GM21786 (cell line): ENCODE measurements around the gene AUTS2.
"Not testable (repeated sequence)": the region's sequence is repeated elsewhere in the genome, so short reads cannot be mapped to it uniquely, and the experiment has no call there.

Experiments
- ATAC-seq: cut with Tn5 transposase; IDR thresholded peaks from one replicate; pipeline ENCODE4 v1.9.1; 2021; ENCODE audit not compliant: unreplicated experiment

AUTS2 gene

DNA sequence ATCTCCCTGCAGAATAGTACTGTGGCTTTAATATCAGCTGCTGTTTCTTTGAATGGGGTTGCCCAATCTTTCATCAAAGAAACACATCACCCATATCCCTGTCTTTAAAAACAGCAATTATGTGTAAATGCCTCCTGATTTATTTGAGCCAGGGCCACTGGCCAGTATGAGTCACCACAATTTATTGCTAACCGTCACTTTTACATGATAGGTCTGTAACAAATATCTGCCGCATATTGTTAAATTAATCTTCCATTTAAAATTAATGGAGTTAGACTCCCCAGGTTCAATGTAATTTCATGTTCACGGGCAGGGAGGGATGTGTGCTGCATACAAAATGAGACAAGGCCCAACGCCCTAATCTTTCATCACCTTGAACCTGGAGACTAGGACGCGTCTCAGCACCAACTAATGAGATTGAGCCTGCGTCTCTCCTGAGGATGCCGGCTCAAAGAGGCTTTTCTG, 673.4 kb downstream of the AUTS2 start:
- no peak for ATAC-seq

GRCh38 chr7:70275570-70275969, 677.3 kb downstream of the AUTS2 start:
- not testable (repeated sequence) for ATAC-seq

- ATAC-seq: no peak
Observed at GRCh38 chr7:70285187-70285586, 686.9 kb downstream of the AUTS2 start.

DNA sequence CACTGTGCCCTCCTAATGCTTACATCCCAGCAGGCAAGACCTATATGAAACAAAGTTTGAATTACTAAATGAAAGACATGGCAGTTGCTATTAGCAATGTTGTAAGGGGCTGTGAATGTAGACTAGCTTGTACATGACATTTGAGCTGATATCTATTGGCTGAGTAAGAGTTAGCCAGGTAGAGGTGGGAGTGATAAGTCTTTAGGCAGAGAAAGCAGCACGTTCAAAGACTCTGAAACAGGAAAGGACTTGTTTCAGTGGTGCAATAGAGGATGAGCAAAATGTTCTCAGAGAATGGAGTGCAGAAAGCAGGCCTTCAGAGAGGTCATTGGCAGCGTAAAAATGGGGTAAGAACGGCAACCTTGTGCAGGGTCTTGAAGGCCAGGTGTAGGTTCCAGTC, 687.6 kb downstream of the AUTS2 start:
- ATAC-seq: no peak

DNA sequence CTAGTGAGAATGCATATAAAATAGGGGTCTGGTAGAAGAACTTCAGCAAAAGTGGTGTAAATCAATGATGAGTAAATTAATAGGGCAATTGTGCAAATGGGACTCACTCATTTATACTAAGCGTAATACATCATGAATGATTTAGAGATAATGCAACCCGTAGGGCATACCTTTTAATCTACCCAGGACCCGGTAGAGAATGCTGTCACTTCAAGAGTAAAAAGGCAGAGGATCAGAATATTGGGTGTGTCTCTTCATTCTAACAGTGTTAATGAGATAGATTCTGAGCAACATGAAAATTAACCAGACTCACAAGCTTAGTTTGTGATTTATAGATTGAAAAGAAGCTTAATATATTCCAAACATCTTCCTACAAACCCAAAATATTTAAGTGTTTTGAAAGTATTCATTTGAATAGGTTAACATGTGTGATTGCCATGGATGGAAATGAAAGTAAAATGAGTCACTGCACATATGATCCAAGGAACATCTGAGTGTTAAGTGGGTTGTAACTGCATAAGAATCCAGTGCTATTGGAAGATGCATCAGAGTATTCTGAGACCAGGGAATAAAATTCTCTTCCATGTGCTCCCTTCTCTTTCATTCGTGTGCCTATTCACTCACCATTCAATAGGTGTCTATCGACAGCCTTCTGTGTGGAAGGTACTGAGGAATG, 690.6 kb downstream of the AUTS2 start:
- ATAC-seq: no peak

DNA sequence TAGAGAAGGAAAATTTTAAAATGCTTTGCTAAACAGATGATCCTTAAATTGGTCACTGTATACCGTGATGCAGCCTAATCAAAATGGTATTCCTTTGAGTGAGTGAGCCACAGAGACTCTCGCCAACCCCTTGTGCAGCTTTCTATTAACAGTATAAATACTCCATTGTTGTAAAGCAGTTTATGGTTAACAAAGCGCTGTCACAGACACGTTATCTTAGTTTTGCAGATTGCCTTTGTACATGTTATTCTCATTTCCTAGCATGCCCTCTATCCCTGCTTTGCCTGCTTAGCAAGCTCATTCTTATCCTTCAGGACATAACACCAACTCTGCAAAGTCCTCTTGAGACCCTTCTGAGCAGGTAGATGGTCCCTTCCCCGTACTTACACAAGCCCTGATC, 694.4 kb downstream of the AUTS2 start:
- no peak for ATAC-seq

- no peak for ATAC-seq
Observed at GRCh38 chr7:70294211-70294911, 696.1 kb downstream of the AUTS2 start.

GRCh38 chr7:70298780-70299471, 700.7 kb downstream of the AUTS2 start:
- no peak for ATAC-seq

DNA sequence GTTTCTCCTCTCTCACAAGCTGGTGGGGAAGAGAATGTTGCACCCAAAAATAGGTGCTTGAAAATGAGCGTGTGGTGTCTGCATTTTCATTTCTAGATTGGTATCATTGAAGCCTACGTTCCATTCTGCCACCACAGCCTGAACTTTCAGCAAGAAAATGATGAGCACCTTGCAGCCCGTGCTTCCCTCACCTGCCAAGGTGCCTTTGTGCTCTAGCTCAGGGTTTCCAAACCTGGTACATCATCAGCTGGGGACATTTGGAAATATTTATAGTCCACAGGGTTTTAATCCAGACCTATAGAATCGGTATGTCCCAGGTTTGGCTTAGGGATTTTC, 701.2 kb downstream of the AUTS2 start:
- no peak for ATAC-seq

DNA sequence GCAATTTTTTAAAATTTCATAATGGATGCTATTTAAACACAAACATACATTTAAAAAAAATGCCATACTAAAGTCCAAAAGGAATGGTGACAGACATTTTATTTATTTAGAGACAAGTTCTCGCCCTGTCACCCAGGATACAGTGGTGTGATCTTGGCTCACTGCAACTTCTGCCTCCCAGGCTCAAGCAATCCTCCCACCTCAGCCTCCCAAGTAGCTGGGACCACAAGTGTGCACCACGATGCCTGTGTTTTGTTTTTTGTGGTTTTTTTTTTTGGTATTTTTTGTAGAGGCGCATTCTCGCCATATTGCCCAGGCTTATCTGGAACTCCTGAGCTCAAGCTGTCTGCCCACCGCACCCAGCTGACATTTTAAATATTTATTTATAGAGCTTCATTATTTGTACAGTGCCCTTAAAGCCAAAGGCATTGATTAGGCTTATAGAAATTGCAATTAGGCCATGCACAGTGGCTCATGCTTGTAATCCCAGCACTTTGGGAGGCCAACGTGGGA, 703.5 kb downstream of the AUTS2 start:
- ATAC-seq: no peak

- no peak for ATAC-seq
Observed at GRCh38 chr7:70303309-70303708, 705.0 kb downstream of the AUTS2 start.

DNA sequence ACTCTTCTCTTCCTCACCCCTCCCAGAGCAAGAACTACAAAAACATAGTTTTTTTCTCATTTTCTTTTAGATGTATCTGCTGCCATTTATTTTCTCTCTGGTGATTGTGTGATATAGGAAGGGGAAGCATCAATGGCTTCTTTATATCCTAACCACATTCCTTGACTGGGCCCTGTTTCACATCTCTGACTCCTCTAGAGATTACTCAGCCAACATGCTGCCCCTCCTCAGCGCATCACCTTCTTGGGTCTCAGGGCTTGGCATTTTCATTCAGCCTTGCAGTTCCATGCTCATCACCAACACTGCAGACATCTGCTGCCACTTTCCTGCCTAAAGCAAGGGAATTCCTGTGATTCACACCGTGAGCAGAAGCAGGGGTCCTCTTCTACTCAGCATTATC, 705.5 kb downstream of the AUTS2 start:
- no peak for ATAC-seq

- ATAC-seq: no peak
Observed at GRCh38 chr7:70306173-70306572, 707.9 kb downstream of the AUTS2 start.

DNA sequence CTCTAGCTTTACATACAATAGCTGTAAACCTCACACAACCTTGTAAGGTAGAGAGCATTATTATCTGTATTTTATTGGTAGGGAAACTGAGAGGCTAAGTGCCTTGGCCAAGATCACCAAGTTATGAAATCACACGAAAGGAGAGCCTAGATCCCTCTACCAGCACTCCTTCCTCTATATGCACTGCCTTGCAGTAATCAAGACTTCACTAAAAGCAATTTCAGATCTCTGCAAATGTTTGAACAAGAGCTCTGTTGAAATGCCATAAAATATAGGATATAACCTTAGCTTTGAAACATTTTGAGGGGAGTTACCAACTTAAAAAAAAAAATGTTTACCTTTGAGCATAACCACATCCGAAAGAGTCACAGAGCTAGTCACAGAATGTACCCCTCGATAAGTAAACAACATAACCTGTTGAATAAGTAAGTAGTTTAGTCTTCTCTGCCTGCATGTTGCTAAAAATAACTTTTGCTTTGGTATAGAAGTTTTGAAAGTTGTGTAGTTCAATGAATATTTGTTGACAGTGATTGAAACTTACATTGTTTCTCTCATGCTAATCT, 709.4 kb downstream of the AUTS2 start:
- ATAC-seq: no peak

GRCh38 chr7:70312336-70312735, 714.1 kb downstream of the AUTS2 start:
- no peak for ATAC-seq

GRCh38 chr7:70313271-70313670, 715.0 kb downstream of the AUTS2 start:
- ATAC-seq: no peak

GRCh38 chr7:70313687-70314086, 715.4 kb downstream of the AUTS2 start:
- no peak for ATAC-seq

- no peak for ATAC-seq
Observed at GRCh38 chr7:70314221-70314620, 715.9 kb downstream of the AUTS2 start.

DNA sequence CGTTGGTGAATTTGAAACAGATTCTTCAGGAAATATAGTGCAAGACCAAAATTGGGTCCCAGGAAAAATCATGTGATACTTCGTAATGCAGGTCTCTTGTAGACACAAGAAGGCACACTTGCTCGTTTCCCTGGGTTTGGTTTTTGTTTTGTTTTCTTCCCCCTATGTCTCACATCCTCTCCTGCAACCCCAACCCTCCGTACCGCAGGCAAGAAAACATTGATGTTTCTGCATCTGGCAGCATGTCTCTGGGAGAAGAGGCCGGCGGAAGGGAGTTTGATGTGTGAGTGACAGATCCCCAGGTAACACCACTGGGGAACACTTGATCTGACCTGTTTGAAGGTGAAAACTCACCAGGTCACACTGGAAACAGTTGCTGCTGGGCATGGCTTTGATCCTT, 718.5 kb downstream of the AUTS2 start:
- ATAC-seq: no peak

DNA sequence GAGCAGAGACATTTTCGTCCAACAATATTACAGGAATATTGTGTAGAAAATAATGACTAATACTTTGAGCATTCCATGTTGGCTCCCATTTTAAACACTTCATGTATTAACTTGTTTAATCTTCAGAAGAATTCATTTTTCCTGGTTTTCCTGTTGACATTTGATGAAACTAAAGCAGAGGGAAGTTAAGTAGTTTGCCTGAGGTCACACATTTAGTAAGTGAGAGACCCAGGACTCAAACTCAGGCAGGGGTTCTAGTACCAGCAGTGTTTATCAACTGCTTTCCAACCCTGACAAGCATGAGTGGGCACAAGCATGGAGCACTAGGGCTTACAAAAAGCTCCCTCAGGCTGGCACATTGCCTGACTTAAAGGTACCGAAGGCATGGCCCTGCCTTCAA, 719.1 kb downstream of the AUTS2 start:
- ATAC-seq: no peak

DNA sequence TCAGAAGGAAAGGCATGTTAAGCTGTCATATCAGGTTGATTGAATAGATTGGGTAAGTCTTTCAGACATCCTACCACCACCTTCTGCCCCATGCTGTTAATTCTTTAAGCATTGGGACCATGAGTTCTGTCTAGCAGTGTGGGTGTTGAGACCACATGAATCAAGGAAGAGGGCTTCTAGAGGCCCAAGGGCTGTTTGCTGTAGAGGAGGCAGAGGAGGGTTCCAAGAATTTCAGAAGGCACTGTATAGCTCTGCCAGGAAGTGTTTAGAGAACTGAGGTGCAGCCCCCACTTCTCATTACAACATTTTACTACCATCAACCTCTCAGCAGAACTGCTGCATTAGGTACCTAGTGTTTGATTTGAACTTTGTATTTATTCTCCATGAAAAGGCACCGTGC, 720.2 kb downstream of the AUTS2 start:
- no peak for ATAC-seq

DNA sequence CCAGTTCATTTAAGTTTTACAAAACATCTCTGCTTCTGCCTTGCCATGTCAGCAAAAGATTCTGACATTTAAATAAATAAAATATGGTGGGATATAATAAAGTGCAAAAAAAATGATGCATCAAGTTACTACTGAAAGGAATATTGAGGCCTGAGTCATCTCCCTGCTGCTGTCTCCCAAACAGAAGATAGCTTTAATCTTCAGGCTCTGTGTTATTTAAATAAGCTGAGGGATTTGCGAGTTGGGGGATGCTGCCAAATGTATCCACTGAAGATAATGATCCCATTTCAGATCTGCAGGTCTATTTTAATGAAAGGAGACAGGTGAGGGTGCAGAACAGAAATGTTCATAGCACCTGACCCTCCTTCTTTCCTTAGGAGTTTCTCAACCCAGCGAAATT, 720.8 kb downstream of the AUTS2 start:
- ATAC-seq: no peak
